ENCODE measurements around the gene ARID4B.
"Not testable (repeated sequence)": the region's sequence is repeated elsewhere in the genome, so short reads cannot be mapped to it uniquely, and the experiment has no call there.

ARID4B gene

GRCh38 chr1:235215453-235215852 lies 112.5 kb downstream of the ARID4B start:
- no peak for DNase-seq

- not testable (repeated sequence) for DNase-seq
Measured at GRCh38 chr1:235214962-235215361, 113.0 kb downstream of the ARID4B start.

GRCh38 chr1:235213752-235214151 lies 114.2 kb downstream of the ARID4B start:
- no peak for DNase-seq

- no peak for DNase-seq
Measured at GRCh38 chr1:235211517-235211916, 116.5 kb downstream of the ARID4B start.

GRCh38 chr1:235207209-235207565 lies 120.8 kb downstream of the ARID4B start:
- DNase-seq: peak; percentile 24 to 51

GRCh38 chr1:235206533-235207208 lies 121.3 kb downstream of the ARID4B start:
- peak in 1 of 2 donors; percentile 16 for DNase-seq

- DNase-seq: no peak
Measured at GRCh38 chr1:235205687-235206086, 122.3 kb downstream of the ARID4B start.

GRCh38 chr1:235203428-235203827 lies 124.6 kb downstream of the ARID4B start:
- DNase-seq: no peak

- not testable (repeated sequence) for DNase-seq
Measured at GRCh38 chr1:235202447-235202846, 125.5 kb downstream of the ARID4B start.

GRCh38 chr1:235199441-235199840 lies 128.5 kb downstream of the ARID4B start:
- DNase-seq: no peak

- DNase-seq: no peak
Measured at GRCh38 chr1:235190431-235190830, 137.5 kb downstream of the ARID4B start.

GRCh38 chr1:235187316-235187715 lies 140.7 kb downstream of the ARID4B start:
- DNase-seq: no peak

- no peak for DNase-seq
Measured at GRCh38 chr1:235181561-235182245, 146.3 kb downstream of the ARID4B start.

GRCh38 chr1:235180916-235181460 lies 147.0 kb downstream of the ARID4B start:
- DNase-seq: no peak

- DNase-seq: no peak
Measured at GRCh38 chr1:235176486-235176885, 151.5 kb downstream of the ARID4B start.

GRCh38 chr1:235169986-235170385 lies 158.0 kb downstream of the ARID4B start:
- DNase-seq: no peak

GRCh38 chr1:235168375-235168774 lies 159.6 kb downstream of the ARID4B start:
- no peak for DNase-seq

GRCh38 chr1:235161685-235162327 lies 166.2 kb downstream of the ARID4B start:
- DNase-seq: no peak

GRCh38 chr1:235160957-235161684 lies 166.9 kb downstream of the ARID4B start, which contains the start of gene RBM34:
Gene RBM34 (minus strand): TSS chr1:235161250. CDS start chr1:235161226, 24 bp downstream.
- peak; percentile 90 to 93 for DNase-seq

- DNase-seq: no peak
Measured at GRCh38 chr1:235160383-235160956, 167.5 kb downstream of the ARID4B start.

- not testable (repeated sequence) for DNase-seq
Measured at GRCh38 chr1:235159930-235160329, 168.0 kb downstream of the ARID4B start.

GRCh38 chr1:235159284-235159683 lies 168.7 kb downstream of the ARID4B start:
- not testable (repeated sequence) for DNase-seq

GRCh38 chr1:235158680-235159079 lies 169.3 kb downstream of the ARID4B start:
- no peak for DNase-seq
